Endothelial cell of hepatic sinusoid (primary cell): ENCODE measurements around the gene ATP7B.

Experiments used
- in situ Hi-C: cut with HindIII; loops from 2 replicates; pipeline ENCODE4 v1.10.0; 2017; ENCODE audit warnings: low sequenced_read_pairs

ATP7B gene

GRCh38 chr13:51980908-51981307 lies 30.3 kb downstream of the ATP7B start:
- in situ Hi-C loops, result loop anchor here (5.0 kb wide), 1 partner anchor 106 kb away; no protein-coding TSS in a partner anchor

DNA sequence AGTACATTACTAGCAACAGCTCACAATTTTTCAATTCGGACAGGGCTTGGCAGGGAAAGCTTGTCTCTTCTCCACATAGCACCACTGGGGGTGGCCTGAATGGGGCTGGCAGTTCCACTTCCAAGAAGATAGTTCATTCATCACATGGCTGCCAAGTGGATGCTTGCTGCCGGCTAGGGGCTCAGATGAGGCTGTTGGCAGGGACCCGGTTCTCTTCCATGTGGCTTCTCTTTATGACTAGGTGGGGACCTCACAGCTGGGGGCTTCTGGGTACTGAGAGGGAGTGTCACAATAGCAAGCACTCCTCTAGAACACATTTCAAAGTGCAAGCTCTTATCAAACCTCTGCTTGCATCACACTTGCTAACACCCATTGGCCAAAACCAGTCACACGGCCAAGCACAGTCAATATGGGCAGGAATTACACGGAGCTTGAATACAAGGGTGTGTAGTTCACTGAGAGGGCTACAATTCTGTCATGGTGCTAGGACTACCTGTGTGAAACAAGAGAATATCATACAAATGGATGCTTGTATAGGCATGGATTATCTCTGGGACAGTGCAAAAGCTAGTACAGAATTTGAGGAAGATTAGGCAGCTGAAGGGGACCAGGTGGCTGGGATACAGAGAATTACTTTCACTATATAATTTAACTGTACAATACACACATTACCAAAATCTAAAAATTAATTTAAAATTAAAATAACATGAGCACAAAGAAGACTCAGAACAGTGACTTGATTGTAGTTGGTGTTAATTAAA lies 32.3 kb downstream of the ATP7B start:
- in situ Hi-C loops, result loop anchor here (5.0 kb wide), 1 partner anchor 82 kb away; no protein-coding TSS in a partner anchor

GRCh38 chr13:51977625-51978024 lies 33.6 kb downstream of the ATP7B start:
- in situ Hi-C loops, result loop anchor here (5.0 kb wide), 1 partner anchor 80 kb away; no protein-coding TSS in a partner anchor

DNA sequence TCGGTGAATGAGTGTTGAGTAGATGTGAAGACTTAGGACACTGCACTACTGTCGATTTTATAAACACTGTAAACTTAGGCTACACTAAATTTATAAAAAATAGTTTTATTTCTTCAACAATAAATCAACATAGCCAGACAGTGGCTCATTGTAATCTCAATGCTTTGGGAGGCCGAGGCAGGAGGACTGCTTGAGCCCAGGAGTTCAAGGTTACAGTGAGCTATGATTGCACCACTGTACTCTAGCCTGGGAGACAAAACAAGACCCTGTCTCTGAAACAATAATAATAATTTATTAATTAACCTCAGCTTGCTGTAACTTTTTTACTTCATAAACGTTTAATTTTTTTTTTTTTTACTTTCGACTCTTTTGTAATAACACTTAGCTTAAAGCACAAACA lies 34.4 kb downstream of the ATP7B start:
- in situ Hi-C loops, result loop anchor here (5.0 kb wide), 1 partner anchor 80 kb away; no protein-coding TSS in a partner anchor

- in situ Hi-C loops, result loop anchor here (5.0 kb wide), 1 partner anchor 79 kb away; no protein-coding TSS in a partner anchor
These were observed 34.8 kb downstream of the ATP7B start for GRCh38 chr13:51976423-51976822.

- in situ Hi-C loops, result no loop called here
These were observed 36.8 kb downstream of the ATP7B start for GRCh38 chr13:51974482-51974881.

DNA sequence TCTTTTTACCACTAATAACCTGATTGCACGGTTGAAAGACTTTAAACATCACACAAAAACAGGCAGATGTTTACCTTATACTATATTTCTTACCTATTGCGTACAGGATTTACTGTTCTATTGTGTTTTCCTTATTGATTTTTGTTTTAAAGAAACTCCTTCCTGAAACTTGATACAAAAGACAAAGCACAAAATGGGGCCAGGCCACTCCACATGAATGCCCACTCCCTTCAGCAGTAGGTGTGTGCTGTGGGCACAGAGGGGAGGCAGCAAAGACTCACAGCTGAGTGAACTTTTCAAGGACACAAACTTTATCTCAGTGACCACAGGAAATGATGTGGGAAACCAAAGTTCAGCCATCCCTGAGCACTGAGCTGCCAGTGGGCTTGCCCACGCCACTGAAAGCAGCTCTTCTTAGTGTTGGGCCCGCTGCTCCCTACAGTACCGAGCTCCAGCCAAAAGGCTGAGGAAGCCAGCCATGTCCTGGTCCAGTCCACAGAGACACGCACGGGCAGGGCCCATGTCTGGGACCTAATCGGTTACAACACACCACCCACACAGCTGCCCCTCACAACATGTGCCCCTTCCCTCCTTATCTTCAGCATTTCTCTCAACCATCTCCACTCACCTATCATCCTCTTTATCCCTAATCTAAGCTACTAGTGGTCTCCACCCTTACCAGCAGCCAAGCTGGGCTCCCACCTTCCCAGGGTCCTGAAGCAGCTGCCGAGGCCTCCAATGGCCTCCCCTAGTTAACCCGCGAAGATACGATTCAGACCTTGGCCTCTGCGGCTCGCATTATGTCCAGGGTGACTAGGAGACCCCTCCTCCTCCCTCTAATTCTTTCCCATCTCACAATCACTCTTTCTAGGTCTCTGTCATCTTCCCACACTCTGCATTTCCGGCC lies 39.5 kb downstream of the ATP7B start:
- in situ Hi-C loops, result no loop called here

DNA sequence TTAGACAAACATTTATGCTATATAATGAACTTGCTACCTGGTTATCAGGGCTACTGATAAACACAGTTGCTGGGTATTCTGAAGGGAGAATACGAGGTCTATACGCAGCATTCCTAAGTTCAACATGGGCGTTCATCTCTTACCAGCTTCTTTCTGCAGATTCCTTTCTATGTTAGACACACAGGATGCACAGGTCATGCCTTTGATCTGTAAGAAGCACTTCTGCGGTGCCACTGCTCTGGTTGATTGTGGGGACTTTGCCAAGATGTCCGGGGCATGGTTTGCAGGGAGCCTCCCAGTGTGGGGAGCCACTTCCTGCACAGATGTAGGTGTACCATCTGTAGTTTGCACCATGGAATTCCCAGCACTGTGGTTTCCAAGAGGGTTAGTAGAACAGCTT lies 40.9 kb downstream of the ATP7B start:
- in situ Hi-C loops, result no loop called here

- in situ Hi-C loops, result no loop called here
These were observed 43.5 kb downstream of the ATP7B start for GRCh38 chr13:51967482-51968446.

DNA sequence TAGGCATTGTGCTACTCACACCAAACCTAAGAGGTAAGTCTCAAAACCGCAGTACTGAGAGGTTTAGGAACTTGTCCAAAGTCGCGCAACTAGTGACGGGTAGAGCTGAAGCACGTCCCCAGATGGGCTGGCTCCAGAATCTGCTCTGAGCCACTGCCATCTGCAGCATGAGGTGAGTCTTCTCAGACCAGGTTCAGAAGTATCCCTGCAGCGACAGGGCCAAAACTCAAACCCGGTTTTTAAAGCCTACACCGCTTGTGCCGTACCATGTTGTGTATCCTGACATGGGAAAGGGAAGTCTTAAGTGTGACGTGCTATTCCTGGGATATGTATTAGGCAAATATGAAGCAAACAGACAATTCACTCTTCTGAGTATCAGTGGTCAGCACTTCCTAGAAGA lies 45.1 kb downstream of the ATP7B start:
- in situ Hi-C loops, result no loop called here

DNA sequence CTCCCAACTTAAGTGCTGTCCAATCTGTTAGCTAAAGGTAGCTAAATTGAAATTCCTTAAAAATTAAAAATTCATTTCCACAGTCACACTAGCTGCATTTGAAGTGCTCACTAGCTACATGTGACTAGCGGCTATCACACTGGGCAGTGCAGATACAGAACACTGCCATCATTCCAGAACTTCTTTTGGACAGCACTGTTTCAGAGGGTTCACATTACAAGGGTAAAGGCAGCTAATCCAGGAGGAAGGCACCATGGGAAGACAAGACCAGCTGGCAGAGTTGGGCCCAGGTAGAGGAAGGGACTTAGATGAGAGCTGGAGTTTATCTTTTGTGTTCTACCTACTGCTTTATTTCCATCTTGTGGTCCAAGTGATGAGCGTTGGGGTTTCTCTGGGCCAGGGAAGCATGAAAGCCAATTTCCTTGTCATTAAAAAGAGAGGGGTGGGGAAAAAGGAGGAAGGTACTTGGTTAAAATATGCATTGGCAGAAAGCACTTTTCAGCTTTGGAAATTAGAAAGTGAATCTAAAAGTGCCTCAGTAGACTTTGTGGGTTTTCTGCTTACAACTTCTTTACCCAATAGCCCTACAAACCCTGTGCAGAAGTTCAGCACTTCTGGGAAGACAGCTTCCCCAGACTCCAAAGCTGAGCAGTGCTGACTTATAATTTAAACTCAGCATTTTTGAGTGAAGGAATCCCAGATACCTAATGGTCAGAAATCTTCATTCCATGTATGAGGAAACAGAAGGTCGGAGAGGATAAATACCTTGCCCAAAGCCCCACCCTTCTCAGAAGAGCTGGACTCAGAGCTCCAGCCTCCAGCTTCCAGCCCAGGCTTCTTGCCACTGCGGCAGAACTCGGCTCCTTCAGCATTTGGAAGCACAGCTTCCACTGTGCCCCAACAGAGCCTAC lies 49.5 kb downstream of the ATP7B start:
- in situ Hi-C loops, result no loop called here

GRCh38 chr13:51960766-51961165 lies 50.5 kb downstream of the ATP7B start:
- in situ Hi-C loops, result no loop called here

GRCh38 chr13:51959773-51960172 lies 51.5 kb downstream of the ATP7B start:
- in situ Hi-C loops, result no loop called here

DNA sequence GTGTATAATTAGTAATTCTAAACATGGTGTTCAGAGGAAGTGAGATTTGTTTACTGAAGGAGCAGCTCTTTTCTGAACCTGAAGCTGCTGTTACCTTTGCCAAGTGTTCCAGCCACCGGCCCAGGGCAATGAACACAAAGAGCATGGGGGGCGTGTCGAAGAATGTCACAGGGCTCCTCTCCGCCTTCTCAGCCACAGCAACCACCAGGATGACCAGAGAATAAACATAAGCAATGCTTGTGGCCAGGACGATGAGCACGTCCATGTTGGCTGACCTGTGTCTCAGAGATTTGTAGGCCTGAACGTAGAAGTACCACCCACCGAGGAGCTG lies 53.1 kb downstream of the ATP7B start:
- in situ Hi-C loops, result no loop called here

DNA sequence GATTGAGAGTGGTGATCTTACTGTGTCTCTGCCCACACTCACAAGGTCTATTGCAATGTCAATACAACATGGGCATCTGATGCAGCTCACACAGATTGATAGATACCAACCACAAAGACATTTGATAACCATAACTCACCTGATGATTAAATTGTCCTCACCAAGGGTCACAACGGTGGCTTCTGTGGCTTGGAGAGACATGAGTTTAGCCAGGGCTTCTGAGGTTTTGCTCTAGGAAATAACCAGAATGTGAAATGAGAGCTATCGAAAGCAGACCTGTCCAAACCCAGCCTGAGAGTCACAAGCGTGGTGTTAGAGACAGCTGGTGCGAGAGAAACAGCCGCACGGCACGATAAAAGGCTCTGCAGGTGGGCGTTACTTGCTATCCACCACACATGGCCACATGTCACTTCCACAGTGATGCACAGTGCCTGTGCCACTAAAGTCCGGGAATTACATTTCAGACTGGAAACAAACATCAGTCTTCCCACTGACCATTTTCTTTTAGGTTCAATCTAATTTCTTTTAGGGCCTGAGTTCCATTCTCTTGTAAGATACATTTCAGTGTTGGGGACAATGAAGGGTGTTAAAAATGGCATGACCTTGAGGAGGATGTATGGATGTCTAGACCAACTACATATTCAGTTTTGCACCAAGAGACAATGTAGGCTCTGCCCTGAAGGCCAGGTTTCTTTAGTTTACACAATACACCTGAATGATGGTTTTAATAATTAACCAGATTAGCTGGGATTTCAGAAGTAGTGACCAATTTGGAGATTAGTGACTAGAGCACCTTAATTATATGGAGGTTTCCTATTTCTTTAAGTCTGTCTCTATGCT lies 53.7 kb downstream of the ATP7B start:
- in situ Hi-C loops, result no loop called here

DNA sequence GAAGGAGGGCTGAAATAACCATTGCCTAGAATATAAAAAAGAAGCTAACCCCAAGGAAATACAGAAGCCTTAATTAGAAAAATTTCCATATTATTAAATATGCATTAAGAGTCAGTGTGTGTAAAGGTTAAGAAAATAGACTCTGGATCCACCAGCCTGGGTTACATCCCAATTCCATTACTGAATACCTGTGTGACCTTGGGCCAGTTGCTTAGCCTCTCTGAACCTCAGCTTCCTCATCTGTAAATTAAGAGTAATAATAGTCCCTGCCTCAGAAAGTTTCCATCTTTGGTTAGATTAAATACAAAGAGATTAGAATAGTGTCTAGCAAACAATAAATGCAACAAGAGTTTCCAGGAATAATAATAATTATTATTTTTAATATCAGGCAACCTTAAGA lies 54.5 kb downstream of the ATP7B start:
- in situ Hi-C loops, result no loop called here

GRCh38 chr13:51955816-51956603 lies 55.2 kb downstream of the ATP7B start:
- in situ Hi-C loops, result no loop called here

DNA sequence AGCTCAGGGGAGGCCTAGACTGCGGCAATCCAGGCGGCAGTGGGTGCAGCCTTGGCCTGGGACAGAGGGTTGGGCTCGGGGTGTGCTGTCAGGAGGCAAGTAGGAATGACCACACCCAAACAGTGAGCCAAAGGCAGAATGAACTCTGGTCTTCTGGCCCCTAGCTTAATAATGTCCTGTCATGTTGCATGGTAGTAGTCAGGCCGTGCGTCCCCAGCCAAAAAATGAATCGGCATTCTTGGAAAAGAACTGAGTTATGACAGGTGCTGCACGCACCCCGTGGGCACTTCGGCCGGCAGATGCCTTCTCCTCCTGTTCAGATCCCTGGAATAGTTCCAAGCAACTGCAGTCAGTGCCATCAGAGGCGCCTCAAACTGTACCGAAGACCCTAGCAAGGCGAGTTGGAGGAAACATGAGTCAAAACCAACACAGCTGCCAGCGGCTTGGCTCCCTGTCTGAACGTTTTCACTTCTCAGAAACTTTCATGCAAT lies 55.9 kb downstream of the ATP7B start:
- in situ Hi-C loops, result no loop called here
